ENCODE measurements around the gene URB1. TPM values are rescaled to one million over a fixed set of nuclear protein-coding genes. Genes with fewer than 3 reads are reported as not detected.

Gene URB1
- total and polyA plus RNA-seq, 2 experiments from 2014 or later, result 7.7 to 44.1 TPM

DNA sequence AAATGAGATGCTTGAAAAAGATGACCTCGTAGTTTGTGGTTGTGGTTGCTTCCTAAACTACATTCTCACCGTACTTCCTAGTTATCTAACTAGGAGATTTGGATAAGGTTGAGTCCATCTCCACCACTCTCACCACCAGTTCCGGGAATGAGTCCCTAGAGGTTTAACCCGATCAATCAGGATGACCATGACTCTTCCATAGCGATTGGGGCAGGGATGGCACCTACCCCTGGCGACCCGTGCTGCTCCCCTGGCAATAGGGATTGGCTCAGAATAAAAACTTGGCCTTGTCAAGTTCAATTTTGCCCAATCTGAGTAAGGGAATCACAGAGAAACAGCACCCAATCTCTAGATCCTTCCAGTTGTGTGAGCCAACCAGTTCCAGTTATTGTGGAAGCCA lies 111.3 kb downstream of the URB1 start:
- Histone ChIP-seq H3K4me2 (no peak overlapping the region), H2AFZ (no peak overlapping the region), H4K20me1 (replicated peaks; ENCODE audit: insufficient read depth) (peaks cover 4% of the 10 kb centered on the region; the same call in 1 of the 2 replicates), H3K79me2 (replicated peaks; ENCODE audit: insufficient read depth) (peaks cover 20% of the 10 kb centered on the region), H3K4me3 (no peak overlapping the region), H3K27me3 (ENCODE audit: insufficient read depth) (no peaks in the 10 kb centered on the region), H3K27ac (ENCODE audit: low read depth) (no peak overlapping the region), H3F3A (replicated peaks; ENCODE audit: low read depth) (no peaks in the 10 kb centered on the region), H3K36me3 (ENCODE audit: insufficient read depth) (no peaks in the 10 kb centered on the region), H3K9me2 (ENCODE audit: insufficient read depth) (no peaks in the 10 kb centered on the region), H3K4me1 (ENCODE audit: insufficient read depth) (peaks cover 12% of the 10 kb centered on the region)
- peaks cover 4% of the 10 kb centered on the region; the same call in 2 of the 3 replicates for H3K4me1 Mint-ChIP-seq
- H3K9me3 Mint-ChIP-seq, result 0 out of 3 replicates have a peak, but pooled peaks cover 2% of the 10 kb centered on the region
- ATAC-seq, result no peak
- no peak for TF ChIP-seq POLR2AphosphoS5 (IDR thresholded peaks at IDR 0.05; ENCODE audit: low read depth)
- no peak for TF ChIP-seq EZH2 (IDR thresholded peaks at IDR 0.05; ENCODE audit: low read depth, unreplicated experiment)
- no peak for TF ChIP-seq STAT1 (IDR thresholded peaks at IDR 0.05; ENCODE audit: unreplicated experiment)
- TF ChIP-seq JUNB (IDR thresholded peaks at IDR 0.05; ENCODE audit: unreplicated experiment), result no peak
- no peak for TF ChIP-seq REST (IDR thresholded peaks at IDR 0.05; ENCODE audit: unreplicated experiment)
- TF ChIP-seq NANOG (IDR thresholded peaks at IDR 0.05; ENCODE audit: borderline replicate concordance), result no peak
- peaks cover 13% of the 10 kb centered on the region for H3K27me3 Mint-ChIP-seq (ENCODE audit: insufficient read depth, low read depth, poor library complexity)
- H3K27ac Mint-ChIP-seq, result no peak overlapping the region
- H3K36me3 Mint-ChIP-seq (ENCODE audit: low read depth), result no peaks in the 10 kb centered on the region; the same call in 2 of the 3 replicates
- no peak overlapping the region for H3K4me3 Mint-ChIP-seq
- no peak for DNase-seq (ENCODE audit: low spot score)

DNA sequence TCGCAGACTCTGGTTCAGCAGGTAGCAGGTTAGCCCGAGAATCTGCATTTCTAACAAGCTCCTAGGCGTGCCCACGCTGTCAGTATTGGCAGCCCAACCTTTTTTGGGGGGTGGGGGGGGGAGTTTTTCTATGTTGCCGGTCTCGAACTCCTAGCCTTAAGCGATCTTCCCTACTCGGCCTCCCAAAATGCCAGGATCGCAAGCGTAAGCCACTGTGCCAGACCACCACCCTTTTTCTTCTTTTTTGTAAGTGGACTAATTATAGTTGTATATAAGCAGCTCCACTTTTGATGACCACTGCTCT lies 113.5 kb downstream of the URB1 start:
- Mint-ChIP-seq H3K4me1 (peaks cover 4% of the 10 kb centered on the region; the same call in 2 of the 3 replicates), H3K27ac (peak overlapping the region; percentile 98), H3K27me3 (ENCODE audit: insufficient read depth, low read depth, poor library complexity) (peaks cover 16% of the 10 kb centered on the region), H3K9me3 (no peaks in the 10 kb centered on the region), H3K36me3 (ENCODE audit: low read depth) (peaks cover 14% of the 10 kb centered on the region), H3K4me3 (peak overlapping the region; percentile 100)
- no peaks in the 10 kb centered on the region for H3K9me2 ChIP-seq (ENCODE audit: insufficient read depth)
- no peak for DNase-seq (ENCODE audit: low spot score)
- H3K4me1 ChIP-seq (ENCODE audit: insufficient read depth), result peaks cover 12% of the 10 kb centered on the region
- H3K79me2 ChIP-seq (replicated peaks; ENCODE audit: insufficient read depth), result peaks cover 34% of the 10 kb centered on the region
- peak overlapping the region; percentile 71 for H3K4me3 ChIP-seq
- H2AFZ ChIP-seq, result peak overlapping the region; percentile 84
- peaks cover 10% of the 10 kb centered on the region; the same call in 1 of the 2 replicates for H4K20me1 ChIP-seq (replicated peaks; ENCODE audit: insufficient read depth)
- H3F3A ChIP-seq (replicated peaks; ENCODE audit: low read depth), result no peaks in the 10 kb centered on the region
- no peaks in the 10 kb centered on the region for H3K36me3 ChIP-seq (ENCODE audit: insufficient read depth)
- H3K4me2 ChIP-seq, result peak overlapping the region; percentile 86
- ATAC-seq, result no peak
- H3K27me3 ChIP-seq (ENCODE audit: insufficient read depth), result no peaks in the 10 kb centered on the region
- no peak overlapping the region for H3K27ac ChIP-seq (ENCODE audit: low read depth)
- no peak for TF ChIP-seq ZNF331 (CRISPR knock-in tag; IDR thresholded peaks at IDR 0.05; ENCODE audit: low read depth)
- no peak for TF ChIP-seq CREB1 (CRISPR knock-in tag; IDR thresholded peaks at IDR 0.05; ENCODE audit: low read depth)
- TF ChIP-seq REST (IDR thresholded peaks at IDR 0.05; ENCODE audit: unreplicated experiment), result no peak
- TF ChIP-seq NANOG (IDR thresholded peaks at IDR 0.05; ENCODE audit: borderline replicate concordance), result no peak
- no peak for TF ChIP-seq JUNB (IDR thresholded peaks at IDR 0.05; ENCODE audit: unreplicated experiment)
- TF ChIP-seq CTCF (conservative IDR thresholded peaks at IDR 0.05; ENCODE audit: low read depth in 2 of 2), result no peak
- TF ChIP-seq EZH2 (IDR thresholded peaks at IDR 0.05; ENCODE audit: low read depth, unreplicated experiment), result no peak
- no peak for TF ChIP-seq ETS1 (IDR thresholded peaks at IDR 0.05)
- TF ChIP-seq ZNF114 (CRISPR knock-in tag; IDR thresholded peaks at IDR 0.05), result no peak
- TF ChIP-seq POLR2AphosphoS5 (IDR thresholded peaks at IDR 0.05; ENCODE audit: low read depth), result no peak
